Skeletal muscle tissue (tissue), 4 donors: ENCODE measurements around the gene TBL2. TPM values are rescaled to one million over a fixed set of nuclear protein-coding genes. Genes with fewer than 3 reads are reported as not detected.
"Not testable (repeated sequence)": the region's sequence is repeated elsewhere in the genome, so short reads cannot be mapped to it uniquely, and the experiment has no call there.

Experiments
- H3K27ac ChIP-seq: one replicate; pipeline ENCODE4 v1.7.0; 2013; ENCODE audit warnings: mild to moderate bottlenecking, low read depth, low read length, inconsistent platforms
- H3K27me3 ChIP-seq, 3 donors: one replicate each; pipeline ENCODE4 v1.7.0; 2013; ENCODE audit warnings: low read length in 3 of 3; ENCODE audit not compliant: control insufficient read depth in 3 of 3, insufficient read depth in 3 of 3
- H3K36me3 ChIP-seq, 3 donors: one replicate each; pipeline ENCODE4 v1.7.0; 2013; ENCODE audit warnings: low read length in 3 of 3; ENCODE audit not compliant: control insufficient read depth in 3 of 3, insufficient read depth in 3 of 3
- H3K4me1 ChIP-seq, 3 donors: one replicate each; pipeline ENCODE4 v1.7.0; 2013; ENCODE audit warnings: low read length in 3 of 3, mild to moderate bottlenecking in 3 of 3; ENCODE audit not compliant: control insufficient read depth in 3 of 3, insufficient read depth in 3 of 3
- H3K4me3 ChIP-seq, 3 donors: one replicate each; pipeline ENCODE4 v1.7.0; 2013; ENCODE audit warnings: low read length in 3 of 3
- H3K9ac ChIP-seq, 3 donors: one replicate each; pipeline ENCODE4 v1.7.0; 2013; ENCODE audit warnings: low read length in 3 of 3, mild to moderate bottlenecking in 3 of 3, moderate library complexity in 2 of 3, low read depth in 1 of 3
- H3K9me3 ChIP-seq, 3 donors: one replicate each; pipeline ENCODE4 v1.7.0; 2013; ENCODE audit warnings: low read length in 3 of 3; ENCODE audit not compliant: control insufficient read depth in 3 of 3
- total RNA-seq: library from RNA; depleted of rRNA; stranded (reverse); fragments of >200 nt; gene quantifications from one replicate; pipeline ENCODE4 v1.2.3, GENCODE V29; 2014
- donor health status: Osteomylitis.

Gene TBL2
- total RNA-seq, 1 donor from 2014 or later, result 54.8 TPM

DNA sequence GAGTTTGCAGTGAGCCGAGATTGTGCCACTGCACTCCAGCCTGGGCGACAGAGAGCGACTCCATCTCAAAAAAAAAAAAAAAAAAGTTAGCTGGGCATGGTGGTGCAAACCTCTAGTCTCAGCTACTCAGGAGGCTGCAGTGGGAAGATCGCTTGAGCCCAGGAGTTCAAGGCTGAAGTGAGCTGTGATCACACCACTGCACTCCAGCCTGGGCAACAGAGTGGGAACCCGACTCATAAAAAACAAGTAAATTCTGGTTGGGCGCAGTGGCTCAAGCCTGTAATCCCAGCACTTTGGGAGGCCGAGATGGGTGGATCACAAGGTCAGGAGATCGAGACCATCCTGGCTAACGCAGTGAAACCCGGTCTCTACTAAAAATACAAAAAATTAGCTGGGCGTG is 41.0 kb upstream of the TBL2 start:
- Histone ChIP-seq H3K4me1 (peaks cover 10 to 19% (median 12%) of the 10 kb centered on the region in 3 donors), H3K36me3 (peaks cover 0 to 13% (median 0%) of the 10 kb centered on the region in 3 donors)
- not testable (repeated sequence) for H3K4me3 ChIP-seq, H3K27ac ChIP-seq, H3K27me3 ChIP-seq, H3K9me3 ChIP-seq, H3K9ac ChIP-seq

DNA sequence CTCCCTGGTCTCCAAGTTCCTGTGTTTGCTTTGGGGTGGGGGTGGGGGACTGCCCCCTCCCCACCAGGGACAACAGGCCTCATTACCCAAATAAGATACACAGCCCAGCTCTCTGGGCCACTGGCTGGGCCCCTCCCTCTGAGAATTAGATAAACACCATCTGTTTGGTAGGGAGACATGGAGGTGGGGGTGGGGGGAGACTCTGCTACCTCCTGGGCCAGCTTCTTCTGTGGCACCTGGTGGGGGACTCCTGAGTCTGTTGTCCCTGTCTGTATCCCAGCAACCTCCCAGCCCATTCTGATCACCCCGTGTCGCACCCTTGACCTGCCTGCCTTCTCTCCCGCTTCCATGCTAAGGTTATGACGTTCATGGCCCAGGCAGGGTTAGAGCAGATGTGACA is 40.2 kb upstream of the TBL2 start:
- Histone ChIP-seq H3K4me3 (no peak overlapping the region), H3K27ac (no peak overlapping the region), H3K9me3 (no peaks in the 10 kb centered on the region), H3K27me3 (peaks cover 0 to 4% (median 3%) of the 10 kb centered on the region in 3 donors), H3K36me3 (peaks cover 0 to 16% (median 0%) of the 10 kb centered on the region in 3 donors), H3K4me1 (peaks cover 12 to 16% (median 16%) of the 10 kb centered on the region in 3 donors), H3K9ac (no peak overlapping the region)

DNA sequence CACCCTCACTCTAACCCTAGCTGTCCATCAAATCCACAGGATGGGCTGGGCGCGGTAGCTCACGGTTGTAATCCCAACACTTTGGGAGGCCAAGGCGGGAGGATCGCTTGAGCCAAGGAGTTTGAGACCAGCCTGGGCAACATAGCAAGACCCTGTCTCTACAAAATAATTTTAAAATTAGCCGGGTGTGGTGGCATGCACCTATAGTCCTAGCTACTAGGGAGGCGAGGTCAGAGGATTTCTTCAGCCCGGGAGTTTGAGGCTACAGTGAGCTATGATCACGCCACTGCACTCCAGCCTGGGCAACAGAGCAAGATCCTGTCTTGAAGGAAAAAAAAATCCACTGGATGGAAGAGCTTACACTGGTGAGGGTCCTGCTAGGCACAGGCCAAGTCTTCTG is 39.1 kb upstream of the TBL2 start:
- not testable (repeated sequence) for H3K9me3 ChIP-seq, H3K27me3 ChIP-seq

DNA sequence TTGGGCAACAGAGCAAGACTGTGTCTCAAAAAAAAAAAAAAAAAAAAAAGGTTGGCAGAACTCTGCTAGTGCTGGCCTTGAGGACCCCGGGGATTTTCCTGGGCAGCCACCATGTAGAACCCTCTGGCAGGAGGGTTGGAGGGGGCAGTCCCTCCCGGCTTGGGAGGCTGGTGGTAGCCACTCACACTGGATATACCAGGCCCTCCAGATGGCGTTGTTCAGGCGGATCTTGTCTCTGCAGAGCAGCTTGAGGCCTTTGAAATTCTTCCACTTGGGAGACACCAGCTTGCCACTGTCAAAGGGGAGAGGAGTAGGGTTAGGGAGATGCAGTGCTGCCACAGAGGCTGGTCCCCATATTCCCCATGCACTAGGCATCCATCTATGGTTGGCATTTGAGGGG is 37.5 kb upstream of the TBL2 start:
- Histone ChIP-seq H3K4me1 (peaks cover 12 to 27% (median 19%) of the 10 kb centered on the region in 3 donors), H3K9me3 (no peaks in the 10 kb centered on the region), H3K9ac (no peak overlapping the region), H3K27me3 (no peaks in the 10 kb centered on the region), H3K27ac (no peak overlapping the region), H3K4me3 (no peak overlapping the region), H3K36me3 (peaks cover 0 to 16% (median 0%) of the 10 kb centered on the region in 3 donors)

More for the DNA sequence above, 39.1 kb upstream of the TBL2 start:
- not testable (repeated sequence) for H3K9ac ChIP-seq, H3K27ac ChIP-seq, H3K4me3 ChIP-seq
- Histone ChIP-seq H3K36me3 (peaks cover 0 to 16% (median 0%) of the 10 kb centered on the region in 3 donors), H3K4me1 (peaks cover 7 to 23% (median 13%) of the 10 kb centered on the region in 3 donors)

DNA sequence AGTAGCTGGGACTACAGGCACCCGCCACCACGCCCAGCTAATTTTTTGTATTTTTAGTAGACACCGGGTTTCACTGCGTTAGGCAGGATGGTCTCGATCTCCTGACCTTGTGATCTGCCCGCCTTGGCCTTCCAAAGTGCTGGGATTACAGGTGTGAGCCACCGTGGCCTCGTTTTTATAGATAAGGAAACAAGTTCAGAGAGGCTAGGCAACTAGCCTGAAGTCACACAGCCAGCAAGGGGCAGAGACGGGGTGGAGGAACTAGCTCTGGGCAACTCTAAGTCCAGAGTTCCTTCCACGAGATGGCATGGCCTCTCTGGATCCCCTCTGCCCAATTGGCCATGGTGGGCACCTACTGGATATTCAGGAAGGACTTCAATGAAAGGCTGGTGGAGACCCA is 36.6 kb upstream of the TBL2 start:
- H3K9me3 ChIP-seq, H3K9ac ChIP-seq, H3K4me3 ChIP-seq, H3K27ac ChIP-seq, H3K27me3 ChIP-seq: not testable (repeated sequence)
- H3K36me3 ChIP-seq, result peaks cover 0 to 16% (median 0%) of the 10 kb centered on the region in 3 donors
- H3K4me1 ChIP-seq, result peaks cover 19 to 37% (median 21%) of the 10 kb centered on the region in 3 donors

DNA sequence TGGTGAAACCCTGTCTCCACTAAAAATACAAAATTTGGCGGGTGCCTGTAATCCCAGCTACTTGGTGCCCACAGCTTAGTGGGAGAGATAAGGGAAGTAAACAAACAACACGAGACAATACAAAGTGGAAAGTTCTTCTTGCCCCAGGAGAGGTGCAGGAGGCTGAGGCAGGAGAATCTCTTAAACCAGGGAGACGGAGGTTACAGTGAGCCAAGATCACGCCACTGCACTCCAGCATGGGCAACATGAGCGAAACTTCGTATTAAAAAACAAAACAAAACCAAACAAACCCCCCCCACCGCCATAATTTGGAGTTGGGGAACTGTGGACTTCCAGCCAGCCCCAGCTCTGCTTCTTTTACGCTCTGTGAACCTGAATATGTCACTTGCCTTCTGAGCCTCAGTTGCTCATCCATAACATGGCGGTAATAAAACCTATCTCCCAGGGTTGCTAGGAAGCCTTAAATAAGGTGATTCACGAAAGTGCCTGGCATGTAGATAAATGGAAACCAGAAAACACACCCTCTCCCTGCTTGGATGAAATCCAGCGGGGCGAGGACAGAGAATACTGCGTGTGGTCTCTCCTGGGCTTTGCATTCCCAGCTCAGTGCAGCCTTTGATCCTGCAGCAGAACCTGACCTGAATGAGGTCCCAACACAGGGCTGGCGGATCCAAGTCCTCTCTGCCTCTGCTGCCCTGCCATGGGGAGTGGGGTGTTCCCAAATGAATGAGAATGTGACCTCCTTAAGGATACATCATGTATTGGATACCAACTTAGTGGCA is 35.8 kb upstream of the TBL2 start:
- Histone ChIP-seq H3K9me3 (no peaks in the 10 kb centered on the region), H3K27me3 (no peaks in the 10 kb centered on the region), H3K9ac (peak overlapping the region in 1 of 3 donors; percentile 16), H3K4me1 (peaks cover 19 to 42% (median 21%) of the 10 kb centered on the region in 3 donors), H3K36me3 (peaks cover 0 to 16% (median 0%) of the 10 kb centered on the region in 3 donors), H3K4me3 (no peak overlapping the region), H3K27ac (no peak overlapping the region)

DNA sequence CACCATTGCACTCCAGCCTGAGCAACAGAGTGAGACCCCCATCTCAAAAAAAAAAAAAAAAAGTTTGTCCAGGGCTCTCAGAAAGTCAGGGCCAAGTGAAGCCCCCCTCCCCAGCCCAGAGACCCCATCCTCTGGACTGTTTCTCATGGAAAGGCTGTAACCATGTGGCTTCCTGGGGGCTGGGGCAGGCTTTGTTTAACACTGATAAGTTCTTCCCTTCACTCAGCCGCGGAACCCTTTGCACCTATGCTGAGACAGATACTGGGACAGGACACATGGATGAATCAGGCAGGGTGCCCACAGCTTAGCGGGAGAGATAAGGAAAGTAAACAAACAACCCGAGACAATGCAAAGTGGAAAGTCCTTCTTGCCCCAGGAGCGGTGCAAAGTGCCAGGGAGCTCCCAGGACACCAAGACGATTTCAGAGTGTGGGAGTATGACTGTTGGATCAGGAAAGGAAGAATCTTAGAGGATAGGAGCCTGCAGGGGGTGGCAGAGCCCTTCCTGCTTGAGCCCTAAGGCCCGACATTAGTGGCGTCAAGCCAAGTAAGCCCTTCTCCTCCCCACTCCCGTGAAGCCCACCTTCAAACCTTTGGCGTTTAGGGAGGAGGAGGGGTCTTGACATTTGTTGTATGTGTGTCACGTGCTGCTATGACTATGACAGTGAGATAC is 34.4 kb upstream of the TBL2 start:
- no peak overlapping the region for H3K27ac ChIP-seq
- peak overlapping the region in 1 of 3 donors; percentile 50 for H3K9ac ChIP-seq
- no peaks in the 10 kb centered on the region for H3K9me3 ChIP-seq
- H3K27me3 ChIP-seq, result no peaks in the 10 kb centered on the region
- peaks cover 19 to 42% (median 21%) of the 10 kb centered on the region in 3 donors for H3K4me1 ChIP-seq
- H3K4me3 ChIP-seq, result no peak overlapping the region
- H3K36me3 ChIP-seq, result peaks cover 0 to 16% (median 0%) of the 10 kb centered on the region in 3 donors

DNA sequence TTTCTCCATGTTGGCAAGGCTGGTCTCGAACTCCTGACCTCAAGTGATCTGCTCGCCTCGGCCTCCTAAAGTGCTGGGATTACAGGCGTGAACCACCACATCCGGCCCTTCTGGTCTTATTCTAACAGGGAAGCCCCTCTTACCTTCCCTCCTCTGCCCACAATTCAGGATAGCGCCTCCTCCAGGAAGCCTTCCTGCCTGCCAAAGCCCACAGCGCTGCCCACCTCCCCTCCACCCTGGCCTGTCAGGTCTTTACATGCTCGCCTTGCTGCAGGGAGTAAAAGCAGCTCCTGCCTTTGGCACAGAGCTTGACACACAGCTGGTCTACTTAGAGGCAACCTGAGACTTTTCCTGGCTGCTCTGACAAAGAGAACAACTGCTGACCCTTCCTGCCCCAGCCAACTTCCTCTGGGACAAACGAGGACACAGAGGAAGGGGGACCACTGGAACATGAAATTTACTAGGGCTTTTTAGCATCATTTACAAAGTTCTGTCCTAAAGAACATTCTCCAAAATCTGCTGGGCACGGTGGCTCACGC is 32.7 kb upstream of the TBL2 start:
- Histone ChIP-seq H3K4me3 (no peak overlapping the region), H3K9ac (peak overlapping the region in 1 of 3 donors; percentile 68), H3K36me3 (peaks cover 0 to 14% (median 0%) of the 10 kb centered on the region in 3 donors), H3K9me3 (no peaks in the 10 kb centered on the region), H3K27me3 (peaks cover 0 to under 1% (median 0%) of the 10 kb centered on the region in 3 donors), H3K27ac (no peak overlapping the region), H3K4me1 (peaks cover 19 to 42% (median 25%) of the 10 kb centered on the region in 3 donors)

DNA sequence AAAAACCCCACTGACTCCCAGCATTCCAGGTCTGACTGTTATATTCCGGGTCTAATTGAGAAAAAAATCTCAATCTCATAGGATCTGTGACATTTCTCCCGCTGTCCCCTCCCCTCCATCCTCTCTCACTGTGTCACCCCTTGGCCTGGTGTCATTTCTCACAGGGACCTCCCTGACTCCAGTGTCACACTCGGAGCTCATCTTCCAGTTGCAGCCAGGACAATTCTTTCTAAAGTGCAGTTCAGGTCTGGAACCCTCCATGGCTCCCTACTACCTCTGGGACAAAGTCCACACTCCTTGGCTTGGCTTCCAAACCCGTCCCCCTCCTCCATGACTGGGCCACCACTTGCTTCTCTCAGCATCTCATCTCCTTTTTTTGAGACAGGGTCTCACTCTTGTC is 31.7 kb upstream of the TBL2 start:
- no peaks in the 10 kb centered on the region for H3K9me3 ChIP-seq
- H3K4me1 ChIP-seq, result peaks cover 19 to 42% (median 25%) of the 10 kb centered on the region in 3 donors
- peaks cover 0 to 3% (median 0%) of the 10 kb centered on the region in 3 donors for H3K27me3 ChIP-seq
- no peak overlapping the region for H3K4me3 ChIP-seq
- H3K9ac ChIP-seq, result peak overlapping the region in 1 of 3 donors; percentile 68
- peaks cover 0 to 6% (median 0%) of the 10 kb centered on the region in 3 donors for H3K36me3 ChIP-seq
- H3K27ac ChIP-seq, result no peak overlapping the region

DNA sequence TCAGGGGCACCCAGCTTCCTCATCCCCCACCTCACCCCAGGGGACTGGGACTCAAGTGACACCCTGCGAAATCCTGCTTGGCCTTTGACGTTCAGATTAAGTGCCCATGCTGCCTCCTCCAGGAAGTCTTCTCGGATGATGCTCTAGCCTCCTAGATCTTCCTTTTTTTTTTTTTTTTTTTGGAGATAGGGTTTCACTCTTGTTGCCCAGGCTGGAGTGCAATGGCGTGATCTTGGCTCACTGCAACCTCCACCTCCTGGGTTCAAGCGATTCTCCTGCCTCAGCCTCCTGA is 29.3 kb upstream of the TBL2 start:
- not testable (repeated sequence) for H3K27me3 ChIP-seq

More for the DNA sequence above, 29.3 kb upstream of the TBL2 start:
- not testable (repeated sequence) for H3K9ac ChIP-seq, H3K36me3 ChIP-seq, H3K9me3 ChIP-seq, H3K27ac ChIP-seq, H3K4me3 ChIP-seq
- peaks cover 9 to 26% (median 23%) of the 10 kb centered on the region in 3 donors for H3K4me1 ChIP-seq
